Hepatocyte (in vitro differentiated cells): Measurements from ENCODE around the gene FCHSD2. TPM values are rescaled to one million over a fixed set of nuclear protein-coding genes. Genes with fewer than 3 reads are reported as not detected.
"Not testable (repeated sequence)": the region's sequence is repeated elsewhere in the genome, so short reads cannot be mapped to it uniquely, and the experiment has no call there.

Source experiments
- DNase-seq: peaks from one replicate; pipeline ENCODE4 v3.0.0-alpha.2; 2016; ENCODE audit warnings: low spot score
- H2AFZ ChIP-seq: fragments of 200-600 bp; sonication (generic); 2 replicates; pipeline ENCODE4 v1.6.0; 2016; ENCODE audit warnings: antibody characterized with exemption, mild to moderate bottlenecking
- H3K27ac ChIP-seq: fragments of 200-600 bp; sonication (generic); 2 replicates; pipeline ENCODE4 v1.5.1; 2016; ENCODE audit warnings: mild to moderate bottlenecking
- H3K27me3 ChIP-seq: fragments of 200-600 bp; sonication (generic); 2 replicates; pipeline ENCODE4 v1.6.1; 2016
- H3K36me3 ChIP-seq: fragments of 200-600 bp; sonication (generic); replicated peaks from 2 replicates; pipeline ENCODE4 v1.5.1; 2016; ENCODE audit warnings: low read depth; ENCODE audit not compliant: insufficient read depth
- H3K4me1 ChIP-seq: fragments of 200-600 bp; sonication (generic); 2 replicates; pipeline ENCODE4 v1.5.1; 2016; ENCODE audit warnings: mild to moderate bottlenecking, moderate library complexity; ENCODE audit not compliant: insufficient read depth
- H3K4me2 ChIP-seq: fragments of 200-600 bp; sonication (generic); 2 replicates; pipeline ENCODE4 v1.6.0; 2016
- H3K4me3 ChIP-seq: fragments of 200-600 bp; sonication (generic); 2 replicates; pipeline ENCODE4 v1.5.1; 2016; ENCODE audit warnings: mild to moderate bottlenecking
- H3K79me2 ChIP-seq: fragments of 200-600 bp; sonication (generic); 2 replicates; pipeline ENCODE4 v1.6.0; 2017; ENCODE audit warnings: mild to moderate bottlenecking
- H3K9me2 ChIP-seq: fragments of 200-600 bp; sonication (generic); replicated peaks from 2 replicates; pipeline ENCODE4 v1.6.0; 2017; ENCODE audit warnings: mild to moderate bottlenecking; ENCODE audit not compliant: insufficient read depth
- H3K9me3 ChIP-seq: fragments of 200-600 bp; sonication (generic); 2 replicates; pipeline ENCODE4 v1.5.1; 2016; ENCODE audit warnings: low read depth, mild to moderate bottlenecking
- H4K20me1 ChIP-seq: fragments of 200-600 bp; sonication (generic); 2 replicates; pipeline ENCODE4 v1.6.0; 2016; ENCODE audit warnings: mild to moderate bottlenecking; ENCODE audit not compliant: insufficient read depth, poor library complexity, severe bottlenecking
- CTCF ChIP-seq: fragments of 200-600 bp; sonication (generic); IDR thresholded peaks from 2 replicates; pipeline ENCODE4 v1.5.1; 2016; ENCODE audit warnings: antibody characterized with exemption, mild to moderate bottlenecking; ENCODE audit not compliant: poor library complexity
- EZH2 ChIP-seq: fragments of 200-600 bp; sonication (generic); IDR thresholded peaks from 2 replicates; pipeline ENCODE4 v1.6.1; 2016; ENCODE audit warnings: antibody characterized with exemption, mild to moderate bottlenecking, borderline replicate concordance
- EZH2phosphoT487 ChIP-seq: fragments of 200-600 bp; sonication (generic); IDR thresholded peaks from one replicate; pipeline ENCODE4 v1.6.1; 2018; ENCODE audit warnings: antibody characterized with exemption, mild to moderate bottlenecking, low read depth, moderate library complexity; ENCODE audit not compliant: unreplicated experiment, severe bottlenecking
- WGBS: methylation state at CpG from one replicate; pipeline ENCODE4 v1.1.6; 2016; ENCODE audit warnings: low lambda C conversion rate; ENCODE audit errors: missing lambda C conversion rate; 5-methylcytosine and 5-hydroxymethylcytosine counted together
- polyA plus RNA-seq: library from polyadenylated mRNA; unstranded; fragments of >200 nt; fragmentation: Nextera tagmentation; extraction: Ambion mirVana; gene quantifications from 2 replicates; pipeline ENCODE4 v1.2.1, GENCODE V29; 2016
- total RNA-seq: library from RNA; depleted of rRNA; stranded (reverse); fragments of >200 nt; gene quantifications from 2 replicates; pipeline ENCODE4 v1.2.3, GENCODE V29; 2014

Gene FCHSD2
- total and polyA plus RNA-seq, 2 experiments from 2014 or later, result 9.1 to 13.1 TPM

GRCh38 chr11:73070653-73071052 lies 71.5 kb downstream of the FCHSD2 start:
- TF ChIP-seq EZH2phosphoT487, result no peak
- no peak for TF ChIP-seq EZH2
- Histone ChIP-seq H3K27ac (no peak overlapping the region), H3K4me3 (no peak overlapping the region), H3K27me3 (no peaks in the 10 kb centered on the region), H2AFZ (no peak overlapping the region), H3K4me1 (peaks cover 21% of the 10 kb centered on the region), H3K4me2 (no peak overlapping the region), H4K20me1 (no peaks in the 10 kb centered on the region), H3K79me2 (peaks cover 11% of the 10 kb centered on the region), H3K9me3 (no peaks in the 10 kb centered on the region), H3K9me2 (no peaks in the 10 kb centered on the region), H3K36me3 (no peaks in the 10 kb centered on the region)
- no peak for DNase-seq
- WGBS, result 100% methylated on average over 3 of the region's 3 CpGs

GRCh38 chr11:73061857-73062424 lies 80.2 kb downstream of the FCHSD2 start:
- H3K4me2 ChIP-seq, H4K20me1 ChIP-seq, H2AFZ ChIP-seq, H3K4me1 ChIP-seq, H3K9me2 ChIP-seq, H3K27ac ChIP-seq, H3K9me3 ChIP-seq, H3K4me3 ChIP-seq, DNase-seq, H3K36me3 ChIP-seq, H3K27me3 ChIP-seq: not testable (repeated sequence)
- WGBS, result 94% methylated on average over 3 of the region's 3 CpGs
- H3K79me2 ChIP-seq, result peaks cover 29% of the 10 kb centered on the region

- H3K4me1 ChIP-seq, DNase-seq, H2AFZ ChIP-seq, H4K20me1 ChIP-seq, H3K36me3 ChIP-seq, H3K27me3 ChIP-seq, H3K9me2 ChIP-seq, H3K9me3 ChIP-seq, H3K4me3 ChIP-seq, H3K27ac ChIP-seq, H3K4me2 ChIP-seq: not testable (repeated sequence)
- peaks cover 29% of the 10 kb centered on the region for H3K79me2 ChIP-seq
- 92% methylated on average over 10 of the region's 10 CpGs for WGBS
Measured at GRCh38 chr11:73061434-73061833, 80.7 kb downstream of the FCHSD2 start.

GRCh38 chr11:73059915-73060314 lies 82.2 kb downstream of the FCHSD2 start:
- H4K20me1 ChIP-seq, result no peaks in the 10 kb centered on the region
- H3K4me3 ChIP-seq, result no peak overlapping the region
- H3K27me3 ChIP-seq, result no peaks in the 10 kb centered on the region
- H3K27ac ChIP-seq, result no peak overlapping the region
- no peak overlapping the region for H3K4me2 ChIP-seq
- H3K9me3 ChIP-seq, result no peaks in the 10 kb centered on the region
- TF ChIP-seq EZH2phosphoT487, result no peak
- TF ChIP-seq CTCF, result no peak
- TF ChIP-seq EZH2, result no peak
- H3K9me2 ChIP-seq, result no peaks in the 10 kb centered on the region
- H3K79me2 ChIP-seq, result peaks cover 28% of the 10 kb centered on the region
- peaks cover 9% of the 10 kb centered on the region for H3K4me1 ChIP-seq
- no peak overlapping the region for H2AFZ ChIP-seq
- no peak for DNase-seq
- H3K36me3 ChIP-seq, result no peaks in the 10 kb centered on the region
- WGBS, result 68% methylated on average over 1 of the region's 1 CpG

- H3K79me2 ChIP-seq, result peaks cover 21% of the 10 kb centered on the region
Measured at GRCh38 chr11:73058989-73059674, 83.0 kb downstream of the FCHSD2 start.

More at GRCh38 chr11:73058989-73059674, 83.0 kb downstream of the FCHSD2 start:
- H3K4me2 ChIP-seq, result no peak overlapping the region
- H4K20me1 ChIP-seq, result no peaks in the 10 kb centered on the region
- 61% methylated on average over 4 of the region's 4 CpGs for WGBS
- H3K4me3 ChIP-seq, result no peak overlapping the region
- DNase-seq, result no peak
- TF ChIP-seq EZH2phosphoT487 (no peak), CTCF (no peak), EZH2 (no peak)
- H3K36me3 ChIP-seq, result no peaks in the 10 kb centered on the region
- no peak overlapping the region for H3K27ac ChIP-seq
- H3K9me2 ChIP-seq, result no peaks in the 10 kb centered on the region
- H3K27me3 ChIP-seq, result no peaks in the 10 kb centered on the region
- no peaks in the 10 kb centered on the region for H3K9me3 ChIP-seq
- peaks cover 9% of the 10 kb centered on the region for H3K4me1 ChIP-seq
- no peak overlapping the region for H2AFZ ChIP-seq
